Fibroblast of skin of scalp (primary cell): ENCODE results near the gene VEZT.
"Not testable (repeated sequence)": the region's sequence is repeated elsewhere in the genome, so short reads cannot be mapped to it uniquely, and the experiment has no call there.

ENCODE experiments used
- DNase-seq: peaks from one replicate; pipeline ENCODE4 v3.0.0-alpha.2; 2013

Gene VEZT

DNA sequence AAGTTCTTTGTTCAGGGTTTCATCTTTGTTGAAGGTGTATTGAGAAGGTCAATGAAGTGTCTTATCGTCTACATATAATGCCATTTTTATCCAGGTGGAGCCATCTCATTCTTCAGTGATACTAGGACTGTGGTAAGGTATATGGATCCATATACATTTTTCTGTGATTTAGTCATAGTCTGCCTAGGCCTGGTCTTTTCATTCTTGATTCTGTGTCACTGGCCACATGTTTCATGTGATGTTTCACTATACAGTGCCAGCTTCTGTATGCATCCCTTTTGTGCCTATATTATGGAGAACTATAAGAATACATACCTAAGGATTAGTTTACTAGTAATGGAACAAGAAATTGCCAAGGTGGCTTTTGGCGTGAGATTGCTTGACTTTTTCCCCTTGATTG is 40.5 kb downstream of the VEZT start:
- DNase-seq, result peak; percentile 32

DNA sequence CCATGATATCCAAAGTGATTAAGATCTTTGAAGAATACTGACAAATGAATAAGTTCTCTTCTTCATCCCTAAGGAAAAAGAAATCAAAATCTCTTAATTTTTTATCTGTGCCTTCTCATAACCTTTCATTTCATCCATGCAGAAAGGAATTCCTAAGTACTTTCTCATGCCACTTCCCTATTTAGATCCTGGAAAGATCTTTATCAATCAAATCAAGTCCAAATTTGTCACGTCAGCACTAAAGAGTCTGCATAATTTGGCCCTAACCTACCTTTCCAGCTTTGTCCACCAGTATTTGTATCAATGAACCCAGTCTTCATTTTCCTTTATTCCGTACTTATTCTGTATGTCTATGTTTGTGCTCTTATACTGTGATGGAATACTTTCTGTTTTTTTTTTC is 41.2 kb downstream of the VEZT start:
- DNase-seq, result no peak

DNA sequence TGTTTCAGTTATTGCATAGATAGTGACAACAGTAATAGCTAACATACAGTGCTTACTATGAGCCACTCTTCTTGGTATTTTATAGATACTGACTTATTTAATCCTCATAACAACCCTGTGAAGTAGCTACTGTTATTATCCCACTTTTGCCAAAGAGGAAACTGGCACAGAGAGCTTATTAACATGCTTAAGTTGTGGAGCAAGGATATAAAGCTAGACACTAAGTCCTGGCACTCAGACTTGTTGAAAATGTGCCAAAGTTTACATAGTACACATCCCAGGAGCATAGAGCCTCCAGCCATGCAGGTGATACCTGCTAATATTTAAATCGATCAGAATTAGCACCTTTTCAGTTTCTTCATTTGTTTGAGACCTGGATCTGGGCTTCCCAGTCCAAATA is 41.8 kb downstream of the VEZT start:
- no peak for DNase-seq

DNA sequence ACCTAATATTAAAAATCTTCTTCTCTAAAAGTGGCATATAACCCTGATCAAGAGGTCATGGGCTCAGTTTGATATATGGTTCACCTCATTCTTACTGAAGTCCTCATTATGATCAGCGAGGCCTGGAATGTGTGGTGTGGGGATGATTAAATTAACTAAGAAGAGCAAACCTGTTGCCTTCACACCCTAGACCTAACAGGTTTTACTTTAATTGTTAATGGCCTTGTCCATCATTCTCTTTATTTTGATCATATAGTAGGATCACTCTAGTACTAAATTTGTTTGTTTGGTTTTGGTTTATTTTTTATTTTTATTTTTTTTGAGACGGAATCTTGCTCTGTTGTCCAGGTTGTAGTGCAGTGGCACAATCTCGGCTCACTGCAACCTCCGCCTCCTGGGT is 43.5 kb downstream of the VEZT start:
- no peak for DNase-seq

DNA sequence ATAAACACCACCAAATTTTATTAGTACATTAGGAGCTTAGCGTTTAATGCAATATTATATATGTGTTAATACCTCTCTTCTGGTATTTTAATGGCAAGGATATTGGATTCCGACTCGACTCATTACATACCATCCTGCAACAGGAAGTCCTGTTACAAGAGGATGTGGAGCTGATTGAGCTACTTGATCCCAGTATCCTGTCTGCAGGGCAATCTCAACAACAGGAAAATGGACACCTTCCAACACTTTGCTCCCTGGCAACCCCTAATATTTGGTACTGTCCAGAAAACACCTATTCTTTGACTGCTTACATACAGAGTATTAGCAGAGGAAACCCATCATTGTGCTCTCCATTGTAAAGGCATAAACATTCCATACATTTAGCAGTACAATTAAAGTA is 45.2 kb downstream of the VEZT start:
- no peak for DNase-seq

DNA sequence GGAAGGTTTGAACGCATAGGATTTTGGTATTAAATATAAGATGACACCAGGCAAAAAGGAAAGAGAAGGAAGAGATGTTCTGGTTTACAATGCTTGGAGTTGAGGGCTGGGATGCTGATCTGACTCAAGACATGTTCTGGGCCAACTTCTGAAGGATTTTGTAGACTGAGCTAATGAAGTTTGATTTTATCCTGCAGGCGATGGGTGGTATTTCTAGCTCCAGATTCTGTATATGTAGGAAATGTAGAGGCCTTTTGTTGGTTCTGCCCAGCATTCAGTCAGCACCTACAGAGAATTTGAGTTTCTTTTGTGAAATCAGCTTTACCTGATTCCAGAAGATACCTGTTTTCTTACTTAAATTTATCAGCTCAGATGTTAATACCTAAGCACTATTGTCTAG is 48.2 kb downstream of the VEZT start:
- DNase-seq, result no peak

DNA sequence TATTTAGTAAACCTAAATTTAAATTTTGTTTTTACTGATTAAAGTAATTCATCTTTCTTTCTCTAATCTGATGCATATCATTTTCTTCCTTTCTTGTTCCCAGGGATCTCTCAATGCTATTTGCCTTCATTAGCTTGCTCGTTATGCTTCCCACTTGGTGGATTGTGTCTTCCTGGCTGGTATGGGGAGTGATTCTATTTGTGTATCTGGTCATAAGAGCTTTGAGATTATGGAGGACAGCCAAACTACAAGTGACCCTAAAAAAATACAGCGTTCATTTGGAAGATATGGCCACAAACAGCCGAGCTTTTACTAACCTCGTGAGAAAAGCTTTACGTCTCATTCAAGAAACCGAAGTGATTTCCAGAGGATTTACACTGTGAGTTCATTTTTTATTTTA is 48.6 kb downstream of the VEZT start:
- no peak for DNase-seq

DNA sequence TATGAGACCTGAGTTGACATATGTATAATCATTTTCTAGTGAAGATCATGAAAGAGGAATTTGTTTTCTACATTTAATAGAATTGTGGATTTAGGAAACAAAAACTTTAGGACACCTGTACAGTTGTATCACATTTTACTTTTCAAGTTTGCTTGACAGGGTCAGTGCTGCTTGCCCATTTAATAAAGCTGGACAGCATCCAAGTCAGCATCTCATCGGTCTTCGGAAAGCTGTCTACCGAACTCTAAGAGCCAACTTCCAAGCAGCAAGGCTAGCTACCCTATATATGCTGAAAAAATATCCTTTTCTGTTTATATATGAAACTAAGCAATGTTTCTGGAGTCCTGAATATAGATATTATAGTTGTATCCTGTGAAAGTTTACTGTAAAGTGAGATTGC is 52.3 kb downstream of the VEZT start:
- DNase-seq, result no peak

DNA sequence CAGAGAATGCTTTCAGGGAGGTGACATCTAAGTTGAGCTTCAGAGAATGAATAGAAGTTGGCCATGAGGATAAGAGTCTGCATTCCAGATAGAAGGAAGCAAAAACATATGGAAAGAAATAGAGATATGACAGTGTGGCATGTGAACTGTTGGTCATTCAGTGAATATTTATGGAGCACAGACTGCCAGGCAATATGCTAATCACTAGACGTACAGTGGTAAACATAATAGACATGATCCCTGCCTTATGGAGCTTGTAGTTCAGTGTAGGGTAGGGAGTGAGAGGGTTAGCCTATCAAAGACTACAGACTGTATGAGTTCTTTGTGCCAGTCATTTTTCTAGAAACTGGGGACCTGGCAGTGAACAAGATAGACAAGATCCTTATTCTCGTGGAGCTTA is 53.9 kb downstream of the VEZT start:
- no peak for DNase-seq

DNA sequence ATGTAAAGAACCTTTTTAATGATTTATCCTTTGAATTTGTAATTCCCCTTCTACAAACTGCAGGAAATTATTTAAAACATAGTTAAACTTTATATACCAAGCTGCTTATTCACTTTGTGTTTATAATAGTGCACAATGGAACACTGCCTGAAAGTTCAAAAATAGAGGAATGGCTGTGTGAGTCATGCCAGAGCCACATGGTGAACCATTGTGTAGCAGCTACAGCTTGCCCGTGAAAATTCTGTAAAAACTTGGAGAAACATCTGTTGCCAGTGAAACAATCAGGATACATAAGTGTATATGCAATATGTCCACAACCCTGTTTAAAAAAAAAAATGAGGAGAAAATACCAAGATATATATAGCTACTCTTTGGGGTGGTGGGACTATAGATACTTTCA is 59.5 kb downstream of the VEZT start:
- DNase-seq, result peak; percentile 72

DNA sequence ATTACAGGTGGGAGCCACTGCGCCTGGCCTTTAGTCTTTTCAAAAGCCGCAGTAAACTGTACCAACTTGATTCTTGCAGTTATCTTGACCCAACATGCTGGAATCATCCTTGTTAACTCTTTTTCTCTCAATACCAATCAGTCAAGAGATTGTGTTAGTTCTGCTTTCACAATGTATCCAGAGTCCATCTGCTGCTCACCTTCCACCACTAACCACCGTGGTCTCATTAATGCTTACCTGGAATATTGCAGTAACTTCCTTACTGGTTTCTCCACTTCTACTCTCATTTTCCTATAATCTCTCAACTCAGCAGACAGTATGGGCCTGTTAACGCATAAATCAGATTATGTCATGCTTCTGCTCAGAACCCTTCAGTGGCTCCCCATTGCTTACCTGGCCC is 62.2 kb downstream of the VEZT start:
- no peak for DNase-seq

DNA sequence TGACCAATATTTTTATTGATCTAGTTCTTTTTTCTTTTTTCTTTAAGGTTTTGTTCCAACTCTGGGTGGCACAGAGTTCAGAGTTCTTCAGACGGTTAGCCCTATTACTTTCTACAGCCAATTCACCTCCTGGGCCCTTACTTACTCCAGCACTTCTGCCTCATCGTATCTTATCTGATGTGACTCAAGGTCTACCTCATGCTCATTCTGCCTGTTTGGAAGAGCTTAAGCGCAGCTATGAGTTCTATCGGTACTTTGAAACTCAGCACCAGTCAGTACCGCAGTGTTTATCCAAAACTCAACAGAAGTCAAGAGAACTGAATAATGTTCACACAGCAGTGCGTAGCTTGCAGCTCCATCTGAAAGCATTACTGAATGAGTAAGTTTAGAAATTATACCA is 64.7 kb downstream of the VEZT start:
- no peak for DNase-seq

DNA sequence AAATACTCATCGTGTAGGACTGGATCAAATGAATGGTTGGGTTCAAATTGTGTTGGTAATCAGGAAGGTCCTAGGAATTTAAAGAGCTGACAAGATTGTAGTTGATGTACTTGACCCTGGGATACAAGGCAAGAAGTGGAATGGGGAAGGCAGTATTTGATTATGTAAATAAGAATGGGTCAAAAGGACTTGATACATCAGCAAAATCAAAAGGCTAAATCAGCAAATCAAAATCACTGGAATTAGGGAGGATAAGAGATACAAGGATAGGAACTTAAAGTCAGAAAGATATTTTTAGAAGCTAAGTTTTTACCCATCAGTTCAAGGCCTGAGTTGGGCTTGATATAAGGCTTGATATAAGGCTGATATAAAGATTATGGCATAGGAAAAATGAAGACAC is 65.8 kb downstream of the VEZT start:
- no peak for DNase-seq

DNA sequence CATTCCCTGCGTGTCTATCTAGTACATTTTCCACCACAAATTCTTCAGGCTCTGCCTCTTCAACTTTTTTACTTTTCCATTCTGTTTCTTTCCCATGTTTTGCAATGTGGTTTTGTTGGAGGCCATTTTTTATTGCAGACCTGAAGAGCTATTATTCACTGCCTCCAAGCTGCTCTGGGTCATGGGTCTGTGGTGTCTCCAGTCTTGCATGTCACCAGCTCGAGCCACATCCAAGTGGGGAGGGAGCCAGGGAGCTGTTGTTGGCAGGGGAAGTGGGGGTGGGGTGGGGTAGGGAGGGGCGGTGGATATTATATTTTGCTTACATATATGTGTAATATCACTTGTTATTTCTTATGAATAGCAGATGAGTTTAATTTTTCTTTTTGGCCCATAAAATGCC is 69.1 kb downstream of the VEZT start:
- no peak for DNase-seq

DNA sequence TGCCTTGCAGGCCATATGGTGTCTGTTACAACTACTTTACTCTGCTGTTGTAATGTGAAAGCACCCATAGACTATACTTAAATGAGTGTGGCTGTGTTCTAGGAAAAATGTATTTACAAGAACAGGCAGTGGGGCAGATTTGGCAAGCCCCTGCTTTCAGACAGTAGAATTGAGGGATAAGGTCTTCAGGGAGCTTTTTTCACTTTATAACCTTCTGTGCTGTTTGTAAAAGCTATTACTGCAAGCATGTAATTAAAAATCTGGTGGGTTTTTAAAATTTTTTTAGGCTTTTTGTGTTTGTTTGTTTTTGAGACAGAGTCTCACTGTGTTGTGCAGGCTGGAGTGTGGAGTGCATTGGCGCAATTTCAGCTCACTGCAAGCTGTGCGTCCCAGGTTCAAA is 73.9 kb downstream of the VEZT start:
- DNase-seq, result no peak

DNA sequence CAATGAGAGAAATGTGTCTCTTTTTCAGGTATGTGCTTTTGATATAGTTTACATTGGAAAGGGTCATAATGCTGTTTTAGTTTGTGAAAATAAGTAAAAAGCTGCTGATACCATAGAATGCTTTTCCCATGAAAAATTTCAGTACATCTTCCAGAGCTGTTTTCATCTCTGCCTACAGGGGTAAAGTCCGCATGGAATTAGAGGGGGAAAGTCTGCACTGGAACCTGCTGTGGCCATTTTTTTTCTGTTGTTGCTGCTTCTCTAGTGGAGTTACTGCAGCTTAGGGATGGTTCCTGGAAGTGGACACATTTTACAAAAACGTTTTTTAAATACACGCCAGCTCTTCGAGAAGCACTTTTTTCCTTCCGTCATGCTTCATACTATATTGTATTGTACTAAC is 81.3 kb downstream of the VEZT start:
- DNase-seq, result no peak

DNA sequence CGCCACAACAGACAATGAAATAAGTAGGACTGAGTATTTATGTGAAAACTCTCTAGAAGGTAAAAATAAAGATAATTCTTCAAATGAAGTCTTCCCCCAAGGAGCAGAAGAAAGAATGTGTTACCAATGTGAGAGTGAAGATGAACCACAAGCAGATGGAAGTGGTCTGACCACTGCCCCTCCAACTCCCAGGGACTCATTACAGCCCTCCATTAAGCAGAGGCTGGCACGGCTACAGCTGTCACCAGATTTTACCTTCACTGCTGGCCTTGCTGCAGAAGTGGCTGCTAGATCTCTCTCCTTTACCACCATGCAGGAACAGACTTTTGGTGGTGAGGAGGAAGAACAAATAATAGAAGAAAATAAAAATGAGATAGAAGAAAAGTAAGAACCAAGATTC is 82.7 kb downstream of the VEZT start:
- DNase-seq, result no peak

DNA sequence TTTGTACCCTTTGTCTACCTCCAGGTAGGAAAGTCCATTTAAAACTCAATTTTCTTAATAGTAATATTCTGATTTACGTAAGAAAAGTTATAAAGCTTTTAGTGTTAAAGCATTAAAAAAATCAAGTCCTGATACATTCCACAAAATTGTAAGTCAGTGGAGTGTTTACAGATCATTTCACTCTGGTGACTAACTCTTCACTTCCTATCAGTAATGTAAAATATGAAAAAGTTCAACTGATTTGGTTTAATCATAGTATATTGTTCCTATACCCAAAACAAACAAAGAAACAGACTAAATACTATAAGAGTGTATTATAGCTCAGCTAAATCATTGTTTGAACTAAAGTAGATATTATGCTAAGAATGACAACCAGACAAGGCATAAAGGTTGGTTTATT is 85.9 kb downstream of the VEZT start:
- peak; percentile 18 for DNase-seq

DNA sequence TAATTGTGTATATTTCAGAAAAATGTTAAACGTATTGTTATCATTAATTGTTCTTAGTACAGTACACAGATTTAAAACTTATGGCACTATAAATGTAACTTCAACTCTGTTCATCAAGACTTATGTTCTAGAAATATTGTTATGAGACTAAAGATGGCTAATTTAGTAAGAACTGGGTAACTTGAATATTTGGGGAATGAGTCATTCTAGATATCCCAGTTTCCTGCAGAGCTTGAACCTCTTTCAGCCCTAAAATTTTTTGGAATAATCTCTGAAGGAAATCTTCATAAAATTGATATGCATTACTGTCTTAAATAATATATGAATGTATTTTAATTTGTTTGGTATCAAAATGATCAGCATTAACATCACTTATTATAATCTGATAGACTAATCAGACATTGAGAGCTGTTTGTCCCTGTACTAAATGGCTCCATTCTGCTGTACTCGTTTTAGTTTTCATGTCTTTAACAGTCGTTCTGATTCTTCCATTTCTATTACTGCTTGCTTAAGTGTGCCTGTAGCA is 87.1 kb downstream of the VEZT start:
- DNase-seq, result peak; percentile 52

DNA sequence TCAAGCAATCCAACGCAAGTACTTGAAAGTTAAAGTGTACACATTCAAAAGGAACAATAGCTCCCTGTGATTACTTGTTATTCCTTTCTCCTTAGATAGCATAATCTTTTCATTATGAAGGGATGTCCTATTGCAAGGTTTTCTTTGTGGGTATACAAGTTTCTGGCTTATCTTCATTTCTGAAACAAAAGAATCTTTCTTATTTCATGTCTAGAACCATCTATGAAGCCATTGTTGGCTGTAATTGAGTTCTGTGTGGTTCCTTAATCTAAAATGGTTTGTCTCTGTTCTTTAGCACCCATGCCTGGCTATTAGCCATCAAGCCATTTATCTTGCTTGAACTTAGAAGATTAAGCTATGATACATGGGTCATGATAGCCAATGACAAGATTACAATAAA is 95.0 kb downstream of the VEZT start:
- no peak for DNase-seq

DNA sequence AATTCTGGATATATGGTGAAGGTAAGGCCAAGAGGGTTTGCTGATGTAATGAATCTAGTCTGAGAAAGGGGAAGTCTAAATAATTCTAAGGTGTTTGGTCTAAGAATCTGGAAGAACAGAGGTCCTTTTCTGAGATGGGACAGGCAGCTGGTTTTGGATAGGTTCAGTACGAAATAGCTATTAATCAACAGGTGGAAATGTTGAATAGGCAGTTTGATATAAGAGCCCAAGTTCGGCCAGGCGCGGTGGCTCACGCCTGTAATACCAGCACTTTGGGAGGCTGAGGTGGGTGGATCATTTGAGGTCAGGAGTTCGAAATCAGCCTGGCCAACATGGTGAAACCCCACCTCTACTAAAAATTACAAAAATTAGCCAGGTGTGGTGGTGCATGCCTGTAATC is 97.1 kb downstream of the VEZT start:
- not testable (repeated sequence) for DNase-seq

DNA sequence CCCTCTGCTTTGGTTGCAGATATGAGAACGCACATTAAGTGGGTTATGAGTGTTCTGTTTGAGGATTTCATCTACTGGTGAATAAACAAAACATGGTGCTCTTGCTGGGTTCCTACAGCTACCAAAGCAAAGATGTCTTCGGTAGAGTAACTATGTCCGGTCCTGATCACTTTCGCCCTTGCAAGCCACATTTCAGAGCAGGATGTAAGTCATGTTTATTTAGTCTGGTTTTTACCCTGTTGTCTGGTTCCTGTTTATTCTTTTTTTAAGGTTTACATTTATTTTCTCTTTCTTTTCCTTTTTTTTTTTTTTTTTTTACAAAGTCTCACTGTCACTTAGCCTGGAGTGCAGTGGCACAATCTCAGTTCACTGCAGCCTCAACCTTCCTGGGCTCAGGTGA is 99.2 kb downstream of the VEZT start:
- no peak for DNase-seq

DNA sequence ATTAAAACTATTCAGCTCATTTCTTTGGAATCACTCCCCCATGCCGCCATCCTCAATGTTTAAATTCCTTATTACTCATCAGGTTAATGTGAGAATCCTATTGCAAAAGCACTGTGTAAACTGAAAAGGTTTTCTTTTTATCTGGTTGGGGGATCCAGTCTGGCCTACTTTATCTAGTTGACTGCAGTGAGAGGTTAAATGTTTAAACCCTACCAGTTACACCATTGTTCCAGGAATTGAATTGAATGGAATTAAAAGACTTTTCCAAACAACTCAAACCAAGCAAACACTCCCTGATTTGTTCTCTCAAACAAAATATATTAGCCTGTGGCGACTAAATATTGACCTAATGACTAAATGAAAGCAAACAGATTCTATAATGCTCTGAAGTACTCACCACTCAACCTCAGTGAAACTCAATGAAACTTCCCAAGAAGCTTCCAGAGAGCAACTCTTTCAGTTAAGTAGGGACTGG is 100.5 kb downstream of the VEZT start:
- peak; percentile 82 for DNase-seq

DNA sequence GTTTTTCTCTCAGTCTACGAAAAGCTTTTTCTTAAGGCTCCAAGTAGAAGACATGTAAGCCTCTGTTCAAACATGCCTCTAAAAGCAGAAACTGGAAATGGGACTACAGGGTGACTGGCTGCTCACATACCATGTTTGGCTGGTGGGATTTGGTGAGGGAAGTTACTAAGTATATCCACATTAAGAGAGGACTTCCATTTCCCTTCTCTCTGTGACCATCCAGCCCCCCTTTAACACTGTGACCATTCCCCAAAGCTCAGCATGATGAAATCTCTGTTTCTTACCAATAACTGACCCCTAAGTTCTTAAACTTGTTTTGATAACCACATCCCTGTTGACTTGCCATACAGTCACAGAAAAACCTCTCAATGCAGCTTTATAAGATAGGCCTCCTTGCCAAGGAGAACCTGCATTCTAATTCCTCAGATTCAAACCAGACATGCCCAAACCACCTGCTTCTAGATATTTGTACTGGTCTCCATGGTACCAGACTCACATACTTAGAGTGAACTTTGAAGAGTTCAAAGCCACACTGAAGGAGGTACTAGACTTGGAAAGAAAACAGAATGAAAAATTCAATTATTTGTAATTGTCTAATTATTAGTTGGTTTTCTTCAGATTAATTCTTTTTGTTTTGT is 102.2 kb downstream of the VEZT start:
- DNase-seq, result peak; percentile 30
